H1 (cell line): Measurements from ENCODE around the gene SNAP25.

ENCODE experiments used
- TF ChIP-seq, protein P1 (sequence below), 3 experiments: IDR thresholded peaks; 1 replicate in 2 of 3; 2 replicates in 1 of 3; pipeline versions ENCODE4 v1.5.1 to v1.6.1; 2011; ENCODE audit warnings: low read length in 3 of 3, mild to moderate bottlenecking in 3 of 3, inconsistent platforms in 2 of 3, low read depth in 1 of 3, moderate library complexity in 1 of 3; ENCODE audit not compliant: insufficient read depth in 1 of 3; ENCODE audit errors: control extremely low read depth in 1 of 3
- TF ChIP-seq, protein P2 (sequence below): IDR thresholded peaks from 2 replicates; pipeline ENCODE4 v1.6.1; 2012; ENCODE audit warnings: inconsistent platforms

DNA sequence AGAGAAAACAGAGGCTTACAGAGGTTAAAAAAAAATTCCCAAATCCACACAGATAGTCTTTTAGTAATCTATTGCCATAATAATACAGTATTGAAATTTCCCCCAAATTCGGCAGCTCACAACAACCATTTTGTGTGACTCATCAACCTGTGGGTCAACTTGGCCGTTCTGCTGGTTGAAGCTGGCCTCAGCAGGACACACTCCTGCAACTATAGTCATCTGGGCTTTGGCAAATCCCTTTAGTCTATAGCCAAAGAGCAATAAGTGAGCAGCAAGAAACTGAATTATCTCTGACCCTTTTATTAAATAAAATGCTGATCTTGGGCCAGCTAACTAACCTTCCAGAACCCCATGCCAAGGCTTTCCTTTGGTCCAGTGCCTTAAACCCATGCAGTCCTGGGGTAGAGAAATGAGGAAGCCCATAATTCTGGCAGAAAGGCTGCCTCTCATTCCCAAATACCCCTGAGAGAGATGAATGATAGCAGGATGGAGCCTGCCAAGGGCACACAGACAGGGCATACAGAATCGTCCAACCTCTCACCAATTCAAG lies 17.2 kb upstream of the SNAP25 start:
- TF ChIP-seq, protein P1, sequence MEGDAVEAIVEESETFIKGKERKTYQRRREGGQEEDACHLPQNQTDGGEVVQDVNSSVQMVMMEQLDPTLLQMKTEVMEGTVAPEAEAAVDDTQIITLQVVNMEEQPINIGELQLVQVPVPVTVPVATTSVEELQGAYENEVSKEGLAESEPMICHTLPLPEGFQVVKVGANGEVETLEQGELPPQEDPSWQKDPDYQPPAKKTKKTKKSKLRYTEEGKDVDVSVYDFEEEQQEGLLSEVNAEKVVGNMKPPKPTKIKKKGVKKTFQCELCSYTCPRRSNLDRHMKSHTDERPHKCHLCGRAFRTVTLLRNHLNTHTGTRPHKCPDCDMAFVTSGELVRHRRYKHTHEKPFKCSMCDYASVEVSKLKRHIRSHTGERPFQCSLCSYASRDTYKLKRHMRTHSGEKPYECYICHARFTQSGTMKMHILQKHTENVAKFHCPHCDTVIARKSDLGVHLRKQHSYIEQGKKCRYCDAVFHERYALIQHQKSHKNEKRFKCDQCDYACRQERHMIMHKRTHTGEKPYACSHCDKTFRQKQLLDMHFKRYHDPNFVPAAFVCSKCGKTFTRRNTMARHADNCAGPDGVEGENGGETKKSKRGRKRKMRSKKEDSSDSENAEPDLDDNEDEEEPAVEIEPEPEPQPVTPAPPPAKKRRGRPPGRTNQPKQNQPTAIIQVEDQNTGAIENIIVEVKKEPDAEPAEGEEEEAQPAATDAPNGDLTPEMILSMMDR (IDR thresholded peaks at IDR 0.05; ENCODE audit: control extremely low read depth in 1 of 3, insufficient read depth in 1 of 3, low read depth in 1 of 3, low read length in 3 of 3), result no peak
- TF ChIP-seq, protein P2, sequence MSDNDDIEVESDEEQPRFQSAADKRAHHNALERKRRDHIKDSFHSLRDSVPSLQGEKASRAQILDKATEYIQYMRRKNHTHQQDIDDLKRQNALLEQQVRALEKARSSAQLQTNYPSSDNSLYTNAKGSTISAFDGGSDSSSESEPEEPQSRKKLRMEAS, result no peak
